OCI-LY3 (cell line): ENCODE data around the gene PRSS33.

Experiments
- EZH2phosphoT487 ChIP-seq: fragments of 200-600 bp; shearing (Covaris generic); IDR thresholded peaks from 2 replicates; pipeline ENCODE4 v1.6.1; 2018; ENCODE audit warnings: antibody characterized with exemption, mixed run types, low read depth
- TF ChIP-seq, protein P1 (sequence below): fragments of 200-600, 300-600 bp; sonication (generic); IDR thresholded peaks from 2 replicates; pipeline ENCODE4 v1.5.1; 2014; ENCODE audit warnings: antibody characterized with exemption, low read length, low read depth

DNA sequence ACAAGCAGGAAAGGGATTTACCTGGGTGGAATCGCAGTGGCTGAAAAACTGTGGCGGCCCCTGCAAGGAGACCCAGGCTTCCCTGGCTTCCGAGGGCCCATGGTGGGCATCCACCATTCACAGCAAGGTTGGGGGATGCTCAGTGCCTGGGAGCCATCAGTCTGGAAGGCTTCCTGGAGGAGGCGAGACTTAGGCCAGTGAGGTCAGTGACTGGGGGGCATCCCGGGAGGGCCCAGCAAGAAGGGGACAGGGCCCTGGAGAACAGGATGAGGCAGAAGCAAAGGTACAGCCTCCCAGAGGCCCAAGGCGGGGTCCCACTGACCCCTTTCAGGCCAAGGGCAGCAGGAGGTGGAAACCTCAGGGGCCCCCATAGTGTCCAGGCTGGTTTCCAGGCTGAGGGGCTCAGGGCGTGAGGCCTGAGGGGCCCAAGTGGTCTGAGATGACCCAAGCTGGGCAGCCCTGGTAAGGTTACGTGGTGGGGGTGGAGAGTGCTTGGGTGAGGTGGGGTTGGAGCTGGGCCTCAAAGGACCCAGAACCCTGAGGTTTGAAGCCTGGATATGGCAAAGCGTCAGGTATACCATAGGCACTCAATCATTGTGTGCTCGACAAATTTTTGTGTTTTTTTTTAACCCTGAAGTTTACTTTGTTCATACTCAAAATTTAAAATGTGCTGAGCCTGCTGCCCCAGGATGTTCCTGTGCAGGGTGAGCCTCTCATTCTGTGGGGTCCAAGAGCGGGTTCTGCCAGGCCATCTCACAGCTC lies 50.7 kb downstream of the PRSS33 start:
- TF ChIP-seq, protein P1, sequence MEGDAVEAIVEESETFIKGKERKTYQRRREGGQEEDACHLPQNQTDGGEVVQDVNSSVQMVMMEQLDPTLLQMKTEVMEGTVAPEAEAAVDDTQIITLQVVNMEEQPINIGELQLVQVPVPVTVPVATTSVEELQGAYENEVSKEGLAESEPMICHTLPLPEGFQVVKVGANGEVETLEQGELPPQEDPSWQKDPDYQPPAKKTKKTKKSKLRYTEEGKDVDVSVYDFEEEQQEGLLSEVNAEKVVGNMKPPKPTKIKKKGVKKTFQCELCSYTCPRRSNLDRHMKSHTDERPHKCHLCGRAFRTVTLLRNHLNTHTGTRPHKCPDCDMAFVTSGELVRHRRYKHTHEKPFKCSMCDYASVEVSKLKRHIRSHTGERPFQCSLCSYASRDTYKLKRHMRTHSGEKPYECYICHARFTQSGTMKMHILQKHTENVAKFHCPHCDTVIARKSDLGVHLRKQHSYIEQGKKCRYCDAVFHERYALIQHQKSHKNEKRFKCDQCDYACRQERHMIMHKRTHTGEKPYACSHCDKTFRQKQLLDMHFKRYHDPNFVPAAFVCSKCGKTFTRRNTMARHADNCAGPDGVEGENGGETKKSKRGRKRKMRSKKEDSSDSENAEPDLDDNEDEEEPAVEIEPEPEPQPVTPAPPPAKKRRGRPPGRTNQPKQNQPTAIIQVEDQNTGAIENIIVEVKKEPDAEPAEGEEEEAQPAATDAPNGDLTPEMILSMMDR: no peak
- TF ChIP-seq EZH2phosphoT487: no peak
